Testis (tissue), 2 donors: ENCODE data around the gene CCDC97.

ENCODE experiments used
- POLR2A ChIP-seq: fragments of 450-650 bp; IDR thresholded peaks from one replicate; pipeline ENCODE4 v1.6.1; 2017; ENCODE audit warnings: antibody characterized with exemption, mild to moderate bottlenecking, moderate library complexity
- TF ChIP-seq, protein P1 (sequence below), 3 experiments: fragments of 450-650 bp in 2 of 3; fragments of 200-600 bp in 1 of 3; sonication (generic) in 1 of 3; IDR thresholded peaks; one replicate each; pipeline ENCODE4 v1.5.1; 2016 to 2019; ENCODE audit warnings: antibody characterized with exemption in 3 of 3, mild to moderate bottlenecking in 2 of 3, moderate library complexity in 1 of 3

DNA sequence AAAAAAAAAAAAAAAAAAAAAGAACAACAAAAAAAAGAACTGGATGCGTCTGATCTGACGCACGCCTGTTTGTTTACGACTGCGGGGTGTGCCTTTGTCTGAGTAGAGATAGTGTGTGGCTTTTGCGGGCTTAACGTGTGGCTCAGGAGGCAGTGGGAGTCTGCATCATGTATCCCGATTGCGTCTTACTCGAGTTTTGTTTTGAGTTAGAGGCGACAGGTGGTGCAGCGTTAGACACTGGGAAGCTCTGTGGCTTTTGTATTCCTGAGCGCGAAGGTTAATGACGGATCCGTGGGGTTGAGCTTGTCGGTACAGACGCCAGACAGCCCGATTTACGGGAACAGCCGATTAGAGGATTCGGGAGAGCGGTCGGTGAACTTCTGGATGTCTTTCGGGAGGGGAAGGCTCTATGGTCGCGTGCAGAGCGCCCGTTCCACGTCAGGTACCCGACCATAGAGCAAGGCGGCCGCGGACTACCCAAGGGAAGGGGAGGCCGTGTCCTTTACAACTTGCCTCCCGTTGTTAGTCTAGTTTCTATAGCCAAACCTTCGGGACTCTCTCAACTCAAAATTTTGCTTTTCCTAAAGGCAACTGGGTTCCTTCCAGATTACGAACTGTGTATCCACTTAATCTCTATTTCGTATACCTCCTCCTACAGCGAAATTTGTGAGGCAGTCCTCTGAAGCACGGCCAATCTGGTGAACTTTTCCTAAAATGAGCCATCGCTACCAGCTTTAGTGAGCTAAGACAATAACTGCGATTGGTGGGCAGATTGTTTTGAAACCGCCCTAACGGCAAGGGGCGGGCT lies 46.7 kb upstream of the CCDC97 start:
- TF ChIP-seq, protein P1, sequence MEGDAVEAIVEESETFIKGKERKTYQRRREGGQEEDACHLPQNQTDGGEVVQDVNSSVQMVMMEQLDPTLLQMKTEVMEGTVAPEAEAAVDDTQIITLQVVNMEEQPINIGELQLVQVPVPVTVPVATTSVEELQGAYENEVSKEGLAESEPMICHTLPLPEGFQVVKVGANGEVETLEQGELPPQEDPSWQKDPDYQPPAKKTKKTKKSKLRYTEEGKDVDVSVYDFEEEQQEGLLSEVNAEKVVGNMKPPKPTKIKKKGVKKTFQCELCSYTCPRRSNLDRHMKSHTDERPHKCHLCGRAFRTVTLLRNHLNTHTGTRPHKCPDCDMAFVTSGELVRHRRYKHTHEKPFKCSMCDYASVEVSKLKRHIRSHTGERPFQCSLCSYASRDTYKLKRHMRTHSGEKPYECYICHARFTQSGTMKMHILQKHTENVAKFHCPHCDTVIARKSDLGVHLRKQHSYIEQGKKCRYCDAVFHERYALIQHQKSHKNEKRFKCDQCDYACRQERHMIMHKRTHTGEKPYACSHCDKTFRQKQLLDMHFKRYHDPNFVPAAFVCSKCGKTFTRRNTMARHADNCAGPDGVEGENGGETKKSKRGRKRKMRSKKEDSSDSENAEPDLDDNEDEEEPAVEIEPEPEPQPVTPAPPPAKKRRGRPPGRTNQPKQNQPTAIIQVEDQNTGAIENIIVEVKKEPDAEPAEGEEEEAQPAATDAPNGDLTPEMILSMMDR (IDR thresholded peaks at IDR 0.05), result peak in 1 of 3 experiments; percentile 3
- peak; percentile 92 for TF ChIP-seq POLR2A
